PC-9 (cell line): ENCODE results near the gene ROBO1.

Experiments used
- EZH2 ChIP-seq: fragments of 200-600 bp; sonication (generic); IDR thresholded peaks from 2 replicates; pipeline ENCODE4 v1.8.0; 2017; ENCODE audit warnings: antibody characterized with exemption, low read depth
- TF ChIP-seq, protein P1 (sequence below): fragments of 200-600 bp; sonication (generic); conservative IDR thresholded peaks from 2 replicates; pipeline ENCODE4 v1.6.1; 2017; ENCODE audit warnings: mixed run types, antibody characterized with exemption, mild to moderate bottlenecking, moderate library complexity

DNA sequence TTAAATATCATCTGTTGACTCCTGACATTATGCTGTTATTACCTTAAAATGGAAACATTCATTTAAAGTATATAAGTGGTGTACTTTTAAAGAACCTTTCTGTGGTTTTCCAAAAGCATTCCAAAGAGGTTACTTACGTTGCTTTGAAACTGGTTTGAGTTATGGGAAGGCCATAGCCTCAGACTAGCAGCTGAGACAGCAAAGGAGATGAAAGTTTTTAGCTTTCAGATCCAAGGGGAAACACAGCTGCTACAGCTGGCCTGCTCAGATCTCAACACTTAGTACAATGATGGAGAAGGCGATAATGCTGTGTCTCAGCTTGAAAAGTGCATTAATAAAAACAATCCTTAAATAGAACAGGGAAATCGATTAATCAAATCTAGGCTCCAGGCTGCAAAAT is 921.1 kb downstream of the ROBO1 start:
- no peak for TF ChIP-seq EZH2
- TF ChIP-seq, protein P1, sequence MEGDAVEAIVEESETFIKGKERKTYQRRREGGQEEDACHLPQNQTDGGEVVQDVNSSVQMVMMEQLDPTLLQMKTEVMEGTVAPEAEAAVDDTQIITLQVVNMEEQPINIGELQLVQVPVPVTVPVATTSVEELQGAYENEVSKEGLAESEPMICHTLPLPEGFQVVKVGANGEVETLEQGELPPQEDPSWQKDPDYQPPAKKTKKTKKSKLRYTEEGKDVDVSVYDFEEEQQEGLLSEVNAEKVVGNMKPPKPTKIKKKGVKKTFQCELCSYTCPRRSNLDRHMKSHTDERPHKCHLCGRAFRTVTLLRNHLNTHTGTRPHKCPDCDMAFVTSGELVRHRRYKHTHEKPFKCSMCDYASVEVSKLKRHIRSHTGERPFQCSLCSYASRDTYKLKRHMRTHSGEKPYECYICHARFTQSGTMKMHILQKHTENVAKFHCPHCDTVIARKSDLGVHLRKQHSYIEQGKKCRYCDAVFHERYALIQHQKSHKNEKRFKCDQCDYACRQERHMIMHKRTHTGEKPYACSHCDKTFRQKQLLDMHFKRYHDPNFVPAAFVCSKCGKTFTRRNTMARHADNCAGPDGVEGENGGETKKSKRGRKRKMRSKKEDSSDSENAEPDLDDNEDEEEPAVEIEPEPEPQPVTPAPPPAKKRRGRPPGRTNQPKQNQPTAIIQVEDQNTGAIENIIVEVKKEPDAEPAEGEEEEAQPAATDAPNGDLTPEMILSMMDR, result no peak
